ENCODE measurements around the gene IL1B. TPM values are rescaled to one million over a fixed set of nuclear protein-coding genes. Genes with fewer than 3 reads are reported as not detected.

Gene IL1B
- total RNA-seq, 4 donors from 2014 or later: 0.26 TPM; not detected in 3

GRCh38 chr2:112789186-112789585 is 47.4 kb downstream of the IL1B start:
- Histone ChIP-seq H3K9me3 (no peaks in the 10 kb centered on the region), H3K27ac (no peak overlapping the region), H3K36me3 (no peaks in the 10 kb centered on the region), H3K27me3 (no peaks in the 10 kb centered on the region), H3K4me3 (no peak overlapping the region), H3K4me1 (no peaks in the 10 kb centered on the region)
- no peak for DNase-seq
- intact Hi-C loops (cut with DNase I; ENCODE audit: low total_unique reads): no loop called here
- TF ChIP-seq CTCF (IDR thresholded peaks at IDR 0.05) (no peak), POLR2A (IDR thresholded peaks at IDR 0.05) (no peak)

GRCh38 chr2:112788653-112789052 is 47.9 kb downstream of the IL1B start:
- intact Hi-C loops (cut with DNase I; ENCODE audit: low total_unique reads): no loop called here
- Histone ChIP-seq H3K27ac (no peak overlapping the region), H3K9me3 (no peaks in the 10 kb centered on the region), H3K4me1 (no peaks in the 10 kb centered on the region), H3K27me3 (no peaks in the 10 kb centered on the region), H3K4me3 (no peak overlapping the region), H3K36me3 (no peaks in the 10 kb centered on the region)
- DNase-seq: no peak
- TF ChIP-seq POLR2A (IDR thresholded peaks at IDR 0.05) (no peak), CTCF (IDR thresholded peaks at IDR 0.05) (no peak)

GRCh38 chr2:112787729-112788393 is 48.7 kb downstream of the IL1B start:
- Histone ChIP-seq H3K4me3 (no peak overlapping the region), H3K9me3 (no peaks in the 10 kb centered on the region), H3K27me3 (no peaks in the 10 kb centered on the region), H3K27ac (no peak overlapping the region), H3K36me3 (no peaks in the 10 kb centered on the region), H3K4me1 (no peaks in the 10 kb centered on the region)
- DNase-seq: no peak
- no peak for TF ChIP-seq CTCF (IDR thresholded peaks at IDR 0.05)
- no peak for TF ChIP-seq POLR2A (IDR thresholded peaks at IDR 0.05)
- intact Hi-C loops (cut with DNase I; ENCODE audit: low total_unique reads): no loop called here

- no peak for DNase-seq
- Histone ChIP-seq H3K4me1 (no peaks in the 10 kb centered on the region), H3K9me3 (no peaks in the 10 kb centered on the region), H3K4me3 (no peak overlapping the region), H3K27ac (no peak overlapping the region), H3K27me3 (no peaks in the 10 kb centered on the region), H3K36me3 (no peaks in the 10 kb centered on the region)
- no peak for TF ChIP-seq POLR2A (IDR thresholded peaks at IDR 0.05)
- no peak for TF ChIP-seq CTCF (IDR thresholded peaks at IDR 0.05)
- intact Hi-C loops (cut with DNase I; ENCODE audit: low total_unique reads): no loop called here
Observed at GRCh38 chr2:112787294-112787693, 49.3 kb downstream of the IL1B start.

GRCh38 chr2:112784199-112785189 is 52.1 kb downstream of the IL1B start, which contains the start of gene IL1A:
TSS of gene IL1A (minus strand) at chr2:112784493. CDS start at chr2:112783770, 723 bp downstream.
- Histone ChIP-seq H3K9me3 (no peaks in the 10 kb centered on the region), H3K36me3 (no peaks in the 10 kb centered on the region), H3K4me1 (no peaks in the 10 kb centered on the region), H3K27ac (no peak within 1 kb of the TSS), H3K4me3 (no peak within 1 kb of the TSS), H3K27me3 (no peaks in the 10 kb centered on the region)
- intact Hi-C loops (cut with DNase I; ENCODE audit: low total_unique reads): no loop called here
- TF ChIP-seq POLR2A (IDR thresholded peaks at IDR 0.05) (no peak), CTCF (IDR thresholded peaks at IDR 0.05) (no peak)
- DNase-seq: no peak

All from uterus (tissue), 4 donors.